Breast epithelium (tissue), 3 donors: ENCODE measurements around the gene RAP1GAP2.

ENCODE experiments used
- POLR2A ChIP-seq: fragments of 450-650 bp; IDR thresholded peaks from one replicate; pipeline ENCODE4 v1.6.1; 2016; ENCODE audit warnings: antibody characterized with exemption, mild to moderate bottlenecking, moderate library complexity
- POLR2AphosphoS5 ChIP-seq, 3 donors: sonication (generic); formaldehyde crosslinking; IDR thresholded peaks; one replicate each; pipeline ENCODE4 v1.6.1; 2017; ENCODE audit warnings: antibody characterized with exemption in 3 of 3
- TF ChIP-seq, protein P1 (sequence below), 3 donors: fragments of 450-650 bp; IDR thresholded peaks; one replicate each; pipeline ENCODE4 v1.5.1; 2016 to 2017; ENCODE audit warnings: antibody characterized with exemption in 3 of 3, mild to moderate bottlenecking in 3 of 3, moderate library complexity in 3 of 3

GRCh38 chr17:3009411-3009920, 213.2 kb downstream of the RAP1GAP2 start:
- TF ChIP-seq, protein P1, sequence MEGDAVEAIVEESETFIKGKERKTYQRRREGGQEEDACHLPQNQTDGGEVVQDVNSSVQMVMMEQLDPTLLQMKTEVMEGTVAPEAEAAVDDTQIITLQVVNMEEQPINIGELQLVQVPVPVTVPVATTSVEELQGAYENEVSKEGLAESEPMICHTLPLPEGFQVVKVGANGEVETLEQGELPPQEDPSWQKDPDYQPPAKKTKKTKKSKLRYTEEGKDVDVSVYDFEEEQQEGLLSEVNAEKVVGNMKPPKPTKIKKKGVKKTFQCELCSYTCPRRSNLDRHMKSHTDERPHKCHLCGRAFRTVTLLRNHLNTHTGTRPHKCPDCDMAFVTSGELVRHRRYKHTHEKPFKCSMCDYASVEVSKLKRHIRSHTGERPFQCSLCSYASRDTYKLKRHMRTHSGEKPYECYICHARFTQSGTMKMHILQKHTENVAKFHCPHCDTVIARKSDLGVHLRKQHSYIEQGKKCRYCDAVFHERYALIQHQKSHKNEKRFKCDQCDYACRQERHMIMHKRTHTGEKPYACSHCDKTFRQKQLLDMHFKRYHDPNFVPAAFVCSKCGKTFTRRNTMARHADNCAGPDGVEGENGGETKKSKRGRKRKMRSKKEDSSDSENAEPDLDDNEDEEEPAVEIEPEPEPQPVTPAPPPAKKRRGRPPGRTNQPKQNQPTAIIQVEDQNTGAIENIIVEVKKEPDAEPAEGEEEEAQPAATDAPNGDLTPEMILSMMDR (IDR thresholded peaks at IDR 0.05): no peak
- TF ChIP-seq POLR2A (no peak), POLR2AphosphoS5 (IDR thresholded peaks at IDR 0.05) (no peak)
